Fibroblast of mammary gland (primary cell): ENCODE results near the gene NFE2L2.
A peak's percentile ranks its signal among the peaks of the same experiment; 100 is the strongest.

Experiments
- DNase-seq: peaks from one replicate; pipeline ENCODE4 v3.0.0-alpha.2; 2010; ENCODE audit warnings: low read depth
- H3K4me3 ChIP-seq: 2 replicates; pipeline ENCODE4 v1.5.1; 2011; ENCODE audit warnings: low read depth, mild to moderate bottlenecking, low read length, moderate library complexity; ENCODE audit not compliant: control insufficient read depth
- CTCF ChIP-seq: conservative IDR thresholded peaks from 2 replicates; pipeline ENCODE4 v1.5.1; 2011; ENCODE audit warnings: low read depth, low read length, inconsistent platforms; ENCODE audit not compliant: control insufficient read depth, insufficient read depth

The NFE2L2 gene

GRCh38 chr2:177302552-177302951 lies 38.0 kb upstream of the NFE2L2 start:
- no peak for DNase-seq
- TF ChIP-seq CTCF = no peak

GRCh38 chr2:177298191-177298590 lies 33.7 kb upstream of the NFE2L2 start:
- no peak for DNase-seq
- no peak overlapping the region for H3K4me3 ChIP-seq
- no peak for TF ChIP-seq CTCF

More at GRCh38 chr2:177302552-177302951, 38.0 kb upstream of the NFE2L2 start:
- no peak overlapping the region for H3K4me3 ChIP-seq

- peak; percentile 51 for DNase-seq
- TF ChIP-seq CTCF = peak; percentile 30
- no peak overlapping the region for H3K4me3 ChIP-seq
Measured at GRCh38 chr2:177296040-177296439, 31.5 kb upstream of the NFE2L2 start.

DNA sequence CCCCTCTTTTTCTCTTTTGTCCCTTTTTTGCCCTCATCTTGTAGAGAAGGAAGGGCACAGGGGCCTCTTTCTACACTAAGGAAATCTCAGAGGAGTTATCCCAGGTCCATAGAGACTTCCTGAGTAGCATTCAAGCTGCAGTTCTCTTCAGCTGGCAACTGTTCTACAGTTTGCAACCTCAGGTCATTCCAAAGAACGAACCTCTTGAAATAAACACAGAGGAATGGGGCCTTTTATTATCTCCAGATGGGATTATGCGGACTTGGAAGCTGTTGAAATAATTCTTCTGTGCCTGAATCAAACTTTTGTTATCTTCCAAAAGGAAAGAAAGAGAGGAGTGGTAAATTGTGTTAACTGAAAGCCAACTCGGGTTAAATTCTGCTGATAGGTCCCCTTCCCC lies 31.0 kb upstream of the NFE2L2 start:
- H3K4me3 ChIP-seq = no peak overlapping the region
- no peak for TF ChIP-seq CTCF
- DNase-seq = peak; percentile 89

- TF ChIP-seq CTCF = no peak
- DNase-seq = no peak
- H3K4me3 ChIP-seq = no peak overlapping the region
Measured at GRCh38 chr2:177291701-177292100, 27.2 kb upstream of the NFE2L2 start.

GRCh38 chr2:177289824-177290628 lies 25.5 kb upstream of the NFE2L2 start:
- TF ChIP-seq CTCF = no peak
- no peak overlapping the region for H3K4me3 ChIP-seq
- DNase-seq = no peak

DNA sequence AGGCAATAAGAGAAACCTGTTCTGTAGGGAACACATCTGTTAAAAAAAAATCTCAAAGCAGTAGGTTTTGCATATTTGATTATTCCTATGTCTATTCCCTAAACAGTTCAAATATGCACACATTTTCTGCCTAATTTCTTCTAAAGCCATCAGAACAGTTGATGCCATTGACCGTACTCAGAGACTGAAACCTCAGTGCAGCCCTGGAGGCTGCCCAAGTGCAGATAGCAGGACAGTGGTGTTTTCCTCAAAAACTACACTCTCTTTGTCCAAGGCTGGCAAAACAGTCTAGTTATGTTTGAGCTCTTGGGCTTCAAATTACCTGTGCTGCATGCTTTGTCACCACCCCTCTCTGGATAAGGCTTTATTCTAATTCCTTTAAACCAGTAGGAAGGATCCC lies 23.3 kb upstream of the NFE2L2 start:
- no peak for DNase-seq
- no peak for TF ChIP-seq CTCF

More for the DNA sequence above, 23.3 kb upstream of the NFE2L2 start:
- H3K4me3 ChIP-seq = no peak overlapping the region
